GM19452 (cell line): Measurements from ENCODE around the gene DIP2C.
"Not testable (repeated sequence)": the region's sequence is repeated elsewhere in the genome, so short reads cannot be mapped to it uniquely, and the experiment has no call there.

Experiments used
- ATAC-seq: cut with Tn5 transposase; IDR thresholded peaks from one replicate; pipeline ENCODE4 v1.9.1; 2021; ENCODE audit not compliant: unreplicated experiment

Gene DIP2C

GRCh38 chr10:614790-615582 lies 74.5 kb downstream of the DIP2C start:
- ATAC-seq, result no peak

DNA sequence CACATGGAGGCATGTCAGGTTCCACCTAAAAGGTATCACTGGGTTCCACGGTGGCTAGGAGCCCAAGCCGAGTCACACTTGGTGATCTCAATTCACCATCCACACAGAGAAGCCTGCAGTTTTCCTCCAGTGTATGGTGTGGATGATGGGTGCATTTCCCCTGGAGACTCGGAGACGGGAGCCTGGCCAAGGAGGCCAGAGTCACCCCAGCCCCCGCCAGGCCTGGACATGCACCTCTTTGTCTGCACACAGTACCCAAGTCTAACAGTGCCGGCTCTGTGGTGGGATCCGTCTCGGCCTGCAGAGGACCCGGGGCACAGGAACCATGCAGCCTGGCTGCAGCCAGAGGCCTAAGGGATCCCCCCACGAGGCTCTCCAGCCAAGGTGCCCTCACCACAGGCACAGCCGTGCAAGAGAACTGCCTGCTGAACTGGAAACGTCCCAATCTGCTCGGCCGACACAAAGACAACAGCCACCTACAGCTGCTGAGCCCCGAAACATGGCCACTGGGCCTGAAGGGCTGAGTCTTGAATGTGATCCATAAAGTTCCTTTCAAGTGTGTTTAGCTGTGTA lies 75.2 kb downstream of the DIP2C start:
- ATAC-seq, result no peak

- no peak for ATAC-seq
Observed at GRCh38 chr10:613271-614138, 76.0 kb downstream of the DIP2C start.

GRCh38 chr10:612696-613095 lies 76.8 kb downstream of the DIP2C start:
- ATAC-seq, result no peak

GRCh38 chr10:610642-611305 lies 78.7 kb downstream of the DIP2C start:
- ATAC-seq, result not testable (repeated sequence)

DNA sequence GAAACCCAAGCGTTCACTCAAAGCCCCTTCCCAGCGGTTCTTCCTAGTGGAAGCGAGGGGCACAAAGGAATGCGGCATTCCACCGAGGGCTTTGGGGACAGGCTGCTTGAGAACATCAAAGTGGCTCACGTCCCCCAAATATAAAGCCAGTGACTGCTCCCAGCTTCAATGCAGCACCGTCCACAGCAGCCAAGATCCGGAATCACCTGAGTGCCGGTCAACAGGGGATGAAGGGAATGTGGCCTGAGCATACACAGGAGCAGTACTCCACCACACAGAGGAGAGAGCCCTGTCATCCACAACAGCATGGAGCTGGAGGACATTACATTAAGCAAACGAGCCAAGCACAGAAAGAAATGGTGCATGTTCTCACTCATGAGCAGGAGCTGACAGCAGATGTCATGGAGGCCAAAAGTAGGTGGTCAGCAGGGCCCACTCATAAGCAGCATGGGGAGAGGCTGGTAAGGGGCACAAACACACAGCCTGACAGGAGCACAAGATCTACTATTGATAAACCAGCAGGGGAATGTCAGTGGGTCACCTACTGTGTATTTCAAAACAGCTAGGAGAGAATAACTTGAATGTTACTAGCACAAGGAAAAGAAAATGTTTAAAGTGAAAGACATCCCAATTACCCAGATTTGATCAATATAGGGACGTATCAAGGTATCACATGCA lies 79.5 kb downstream of the DIP2C start:
- ATAC-seq, result no peak

DNA sequence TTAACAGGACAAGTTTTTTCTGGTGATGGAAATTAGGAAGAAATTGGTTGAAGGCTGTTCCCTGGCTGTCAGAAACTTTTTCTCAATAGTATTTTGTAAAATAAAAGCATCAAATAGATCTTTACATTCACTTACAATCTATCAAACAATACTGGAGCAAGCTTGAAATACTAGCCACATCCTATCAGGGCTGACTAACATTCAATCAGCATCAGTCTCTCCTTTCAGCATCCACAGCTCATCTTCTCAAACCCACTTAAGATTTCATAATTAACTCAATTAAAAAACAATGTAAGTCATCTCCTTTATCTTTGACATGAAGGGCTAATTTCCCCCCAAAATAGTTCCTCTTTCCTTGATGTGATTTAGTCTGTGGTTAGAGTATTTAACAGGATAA lies 80.2 kb downstream of the DIP2C start:
- no peak for ATAC-seq

DNA sequence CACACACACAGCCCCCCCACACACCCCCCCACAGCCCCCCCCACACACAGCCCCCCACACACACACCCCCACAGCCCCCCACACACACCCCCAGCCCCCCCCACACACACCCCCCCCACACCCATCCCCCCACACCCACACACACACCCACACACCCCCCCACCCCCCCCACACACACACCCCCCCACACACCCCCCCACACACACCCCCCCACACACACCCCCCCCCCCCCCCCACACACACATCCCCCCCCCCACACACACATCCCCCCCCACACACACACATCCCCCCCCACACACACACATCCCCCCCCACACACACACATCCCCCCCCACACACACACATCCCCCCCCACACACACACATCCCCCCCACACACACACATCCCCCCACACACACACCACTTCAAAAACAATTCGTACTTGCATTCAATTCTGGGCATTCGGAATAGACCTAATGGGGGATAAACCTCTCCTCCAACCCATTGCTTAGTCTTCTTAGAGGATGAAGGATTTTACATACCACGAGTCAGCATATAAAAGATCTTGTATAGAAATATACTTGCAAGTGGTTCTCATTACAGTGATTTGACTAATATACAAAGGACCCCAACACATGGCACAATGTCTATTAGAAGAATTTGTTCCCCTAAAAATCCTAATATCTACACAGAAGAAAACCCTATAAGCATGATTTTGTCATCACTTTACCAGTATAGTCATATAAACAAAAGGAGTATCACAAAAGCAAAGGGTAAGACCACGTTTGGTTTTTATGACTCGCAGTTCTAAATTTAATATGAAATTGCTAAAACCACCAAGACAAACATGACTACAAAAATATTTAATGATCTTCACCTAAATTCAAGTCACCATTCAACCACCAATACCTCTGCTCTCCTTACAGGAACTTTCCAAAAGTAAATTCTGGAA lies 80.9 kb downstream of the DIP2C start:
- no peak for ATAC-seq

- ATAC-seq, result no peak
Observed at GRCh38 chr10:607545-608185, 81.8 kb downstream of the DIP2C start.

GRCh38 chr10:606762-607544 lies 82.5 kb downstream of the DIP2C start:
- no peak for ATAC-seq

DNA sequence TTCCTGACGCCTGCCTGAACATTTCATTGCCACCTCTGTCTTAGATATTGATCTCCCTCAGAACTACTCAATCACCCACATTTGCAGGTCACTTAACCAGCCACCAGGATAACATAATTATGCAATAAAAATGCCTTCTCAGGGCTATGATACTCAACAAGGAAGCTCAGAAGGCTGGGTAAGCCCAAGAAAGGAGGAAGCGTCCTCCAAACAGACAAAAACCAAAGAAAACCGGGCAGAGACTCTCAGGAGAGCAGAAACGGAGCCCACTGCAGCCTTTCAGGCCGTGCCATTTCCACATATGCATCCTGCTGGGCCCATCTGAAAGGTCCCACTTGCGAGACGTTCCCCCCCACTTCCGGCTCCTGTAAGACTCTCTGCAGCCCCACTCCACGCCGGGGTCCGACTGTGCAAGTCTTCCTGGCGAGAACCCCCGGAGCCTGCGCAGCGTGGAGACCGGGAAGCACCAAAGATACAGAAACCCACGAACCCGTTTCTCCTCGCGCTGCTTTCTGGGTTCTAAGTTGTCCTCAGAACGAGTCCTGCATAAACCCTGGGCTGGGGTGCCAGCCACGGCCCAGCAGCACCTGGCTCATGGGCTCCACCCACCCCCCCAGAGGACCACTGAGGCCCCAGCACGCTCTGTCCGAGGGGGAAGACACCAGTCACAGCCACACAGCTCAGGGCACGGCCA lies 83.7 kb downstream of the DIP2C start:
- no peak for ATAC-seq

- ATAC-seq, result no peak
Observed at GRCh38 chr10:604716-605631, 84.5 kb downstream of the DIP2C start.

GRCh38 chr10:603745-604144 lies 85.7 kb downstream of the DIP2C start:
- ATAC-seq, result no peak

DNA sequence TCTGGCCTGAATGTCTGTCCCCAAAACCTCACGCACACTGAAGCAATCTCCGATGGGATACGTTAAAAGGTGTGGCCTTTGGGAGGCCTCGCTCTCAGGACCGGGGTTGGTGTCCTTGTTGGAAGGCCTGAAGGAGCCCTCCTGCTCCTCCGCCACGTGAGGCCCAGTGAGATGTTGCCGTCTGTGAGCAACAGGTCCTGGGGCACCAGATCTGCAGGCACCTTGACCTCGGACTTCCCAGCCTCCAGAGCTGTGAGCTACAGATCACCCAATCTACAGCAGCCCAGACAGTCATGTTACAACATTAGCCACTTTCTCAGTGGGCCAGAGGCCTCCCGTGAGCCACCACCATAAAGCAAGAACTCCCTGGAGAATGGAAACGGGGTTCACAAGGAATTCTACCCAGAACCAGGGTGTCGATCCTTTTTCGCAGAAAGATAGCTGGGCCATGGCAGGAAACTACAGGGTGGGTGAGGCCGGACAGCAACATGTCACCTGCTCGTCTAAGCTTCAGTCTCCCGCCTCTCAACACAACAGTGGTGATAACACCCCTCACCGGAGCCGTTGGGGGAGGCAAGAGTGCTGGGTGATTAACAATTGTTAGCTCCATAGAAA lies 87.0 kb downstream of the DIP2C start:
- no peak for ATAC-seq

- no peak for ATAC-seq
Observed at GRCh38 chr10:601660-601963, 87.9 kb downstream of the DIP2C start.

GRCh38 chr10:600876-601659 lies 88.4 kb downstream of the DIP2C start:
- ATAC-seq, result no peak
